RKO (cell line): ENCODE measurements around the gene NEU1.
"Not testable (repeated sequence)": the region's sequence is repeated elsewhere in the genome, so short reads cannot be mapped to it uniquely, and the experiment has no call there.

Experiments used
- DNase-seq: peaks from one replicate; pipeline ENCODE4 v3.0.0-alpha.2; 2016; ENCODE audit warnings: low spot score

NEU1 gene

DNA sequence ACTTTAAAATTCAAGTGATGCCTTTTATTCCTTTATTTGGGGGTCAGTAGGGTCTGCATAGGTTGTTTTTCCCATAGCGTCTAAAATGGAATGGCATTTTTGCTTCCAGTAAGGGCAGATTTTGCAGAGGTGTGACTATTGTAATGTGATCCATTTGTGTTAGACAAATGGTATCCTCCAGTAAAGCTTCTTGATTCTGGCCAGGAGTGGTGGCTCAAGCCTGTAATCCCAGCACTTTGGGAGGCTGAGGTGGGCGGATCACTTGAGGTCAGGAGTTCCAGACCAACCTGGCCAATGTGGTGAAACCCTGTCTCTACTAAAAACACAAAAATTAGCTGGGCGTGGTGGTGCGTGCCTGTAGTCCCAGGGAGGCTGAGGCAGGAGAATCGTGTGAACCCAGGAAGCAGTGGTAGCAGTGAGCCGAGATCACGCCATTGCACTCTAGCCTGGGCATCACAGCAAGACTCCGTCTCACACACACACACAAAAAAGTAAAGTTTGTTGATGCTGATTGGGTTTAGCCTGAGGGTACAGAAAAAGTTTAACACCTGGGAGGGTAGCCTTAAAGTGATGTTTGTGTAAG lies 44.6 kb downstream of the NEU1 start:
- not testable (repeated sequence) for DNase-seq

DNA sequence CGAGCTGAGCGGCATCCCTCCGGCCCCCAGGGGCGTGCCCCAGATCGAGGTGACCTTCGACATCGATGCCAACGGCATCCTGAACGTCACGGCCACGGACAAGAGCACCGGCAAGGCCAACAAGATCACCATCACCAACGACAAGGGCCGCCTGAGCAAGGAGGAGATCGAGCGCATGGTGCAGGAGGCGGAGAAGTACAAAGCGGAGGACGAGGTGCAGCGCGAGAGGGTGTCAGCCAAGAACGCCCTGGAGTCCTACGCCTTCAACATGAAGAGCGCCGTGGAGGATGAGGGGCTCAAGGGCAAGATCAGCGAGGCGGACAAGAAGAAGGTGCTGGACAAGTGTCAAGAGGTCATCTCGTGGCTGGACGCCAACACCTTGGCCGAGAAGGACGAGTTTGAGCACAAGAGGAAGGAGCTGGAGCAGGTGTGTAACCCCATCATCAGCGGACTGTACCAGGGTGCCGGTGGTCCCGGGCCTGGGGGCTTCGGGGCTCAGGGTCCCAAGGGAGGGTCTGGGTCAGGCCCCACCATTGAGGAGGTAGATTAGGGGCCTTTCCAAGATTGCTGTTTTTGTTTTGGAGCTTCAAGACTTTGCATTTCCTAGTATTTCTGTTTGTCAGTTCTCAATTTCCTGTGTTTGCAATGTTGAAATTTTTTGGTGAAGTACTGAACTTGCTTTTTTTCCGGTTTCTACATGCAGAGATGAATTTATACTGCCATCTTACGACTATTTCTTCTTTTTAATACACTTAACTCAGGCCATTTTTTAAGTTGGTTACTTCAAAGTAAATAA lies 45.3 kb downstream of the NEU1 start:
- not testable (repeated sequence) for DNase-seq

DNA sequence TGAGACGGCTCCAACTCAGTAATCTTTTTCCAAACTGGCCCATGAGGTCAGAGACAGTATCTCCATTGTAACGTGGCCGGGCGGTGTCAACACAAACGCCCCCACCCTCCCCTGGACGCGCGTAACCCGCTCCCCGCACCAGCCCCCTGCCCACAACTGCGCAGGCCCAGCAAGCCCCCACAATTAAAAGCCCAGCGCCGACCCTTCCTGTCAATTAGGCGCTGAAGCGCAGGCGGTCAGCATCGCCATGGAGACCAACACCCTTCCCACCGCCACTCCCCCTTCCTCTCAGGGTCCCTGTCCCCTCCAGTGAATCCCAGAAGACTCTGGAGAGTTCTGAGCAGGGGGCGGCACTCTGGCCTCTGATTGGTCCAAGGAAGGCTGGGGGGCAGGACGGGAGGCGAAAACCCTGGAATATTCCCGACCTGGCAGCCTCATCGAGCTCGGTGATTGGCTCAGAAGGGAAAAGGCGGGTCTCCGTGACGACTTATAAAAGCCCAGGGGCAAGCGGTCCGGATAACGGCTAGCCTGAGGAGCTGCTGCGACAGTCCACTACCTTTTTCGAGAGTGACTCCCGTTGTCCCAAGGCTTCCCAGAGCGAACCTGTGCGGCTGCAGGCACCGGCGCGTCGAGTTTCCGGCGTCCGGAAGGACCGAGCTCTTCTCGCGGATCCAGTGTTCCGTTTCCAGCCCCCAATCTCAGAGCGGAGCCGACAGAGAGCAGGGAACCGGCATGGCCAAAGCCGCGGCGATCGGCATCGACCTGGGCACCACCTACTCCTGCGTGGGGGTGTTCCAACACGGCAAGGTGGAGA lies 47.4 kb downstream of the NEU1 start, which contains the start of the genes HSPA1A and HSPA1L:
Gene HSPA1A, plus strand, starts transcription at position 519 of the 814 bp plus-strand sequence. Its CDS starts 214 bp downstream, at position 733.
Gene HSPA1L, minus strand, starts transcription at position 259 of the 814 bp plus-strand sequence. CDS start 3,311 bp downstream, outside the sequence.
- DNase-seq, result no peak

DNA sequence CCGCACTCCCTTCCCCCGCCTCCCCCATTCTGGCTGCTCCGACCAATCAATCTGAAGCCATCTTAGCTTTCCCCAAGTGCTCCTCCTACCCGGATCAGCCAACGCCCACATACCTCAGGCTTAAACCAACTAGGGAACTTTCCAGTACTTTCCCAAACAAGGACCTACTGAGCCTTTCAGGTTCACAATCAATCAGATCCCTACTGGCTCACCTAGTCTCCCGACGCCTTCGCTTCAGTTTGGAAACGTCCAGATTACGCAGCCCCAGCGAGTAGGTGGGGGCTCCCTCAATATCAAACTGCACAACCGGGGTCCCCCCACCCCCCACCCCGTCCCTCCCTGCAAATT lies 48.0 kb downstream of the NEU1 start:
- DNase-seq, result no peak

GRCh38 chr6:31813465-31813849 lies 49.2 kb downstream of the NEU1 start:
- no peak for DNase-seq

DNA sequence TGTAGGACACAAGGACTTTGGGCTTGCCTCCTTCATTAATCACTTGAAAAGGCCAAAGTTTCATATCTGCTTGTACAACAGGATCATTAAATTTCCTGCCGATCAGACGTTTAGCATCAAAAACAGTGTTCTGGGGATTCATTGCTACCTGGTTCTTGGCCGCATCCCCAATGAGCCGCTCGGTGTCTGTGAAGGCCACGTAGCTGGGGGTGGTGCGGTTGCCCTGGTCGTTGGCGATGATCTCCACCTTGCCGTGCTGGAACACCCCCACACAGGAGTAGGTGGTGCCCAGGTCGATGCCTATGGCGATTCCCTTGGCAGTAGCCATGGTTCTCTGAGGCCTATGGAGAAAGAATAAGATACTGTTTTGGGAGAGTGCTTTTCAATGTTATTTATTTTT lies 51.0 kb downstream of the NEU1 start:
- no peak for DNase-seq

DNA sequence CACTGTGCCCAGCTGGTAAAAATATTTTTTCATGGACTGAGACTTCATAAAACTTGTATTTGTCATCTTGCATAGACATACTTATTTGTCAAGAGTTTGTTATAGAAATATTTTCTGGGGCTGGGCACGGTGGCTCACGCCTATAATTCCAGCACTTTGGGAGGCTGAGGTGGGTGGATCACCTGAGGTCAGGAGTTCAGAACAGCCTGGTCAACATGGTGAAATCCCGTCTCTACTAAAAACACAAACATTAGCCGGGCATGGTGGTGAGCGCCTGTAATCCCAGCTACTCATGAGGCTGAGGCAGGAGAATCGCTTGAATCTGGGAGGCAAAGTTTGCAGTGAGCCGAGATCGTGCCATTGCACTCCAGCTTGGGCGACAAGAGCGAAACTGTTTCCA lies 54.0 kb downstream of the NEU1 start:
- not testable (repeated sequence) for DNase-seq
